Measurements from ENCODE around the gene FILIP1L.

FILIP1L gene

GRCh38 chr3:99938270-99938911, 175.9 kb downstream of the FILIP1L start:
- Histone ChIP-seq H3K9ac (ENCODE audit: low read length) (no peak overlapping the region), H3K36me3 (ENCODE audit: low read length) (no peaks in the 10 kb centered on the region), H3K9me2 (replicated peaks; ENCODE audit: insufficient read depth, low read length) (no peaks in the 10 kb centered on the region), H3K27ac (ENCODE audit: low read depth, low read length) (no peak overlapping the region), H3F3A (ENCODE audit: insufficient read depth) (no peaks in the 10 kb centered on the region), H3K4me2 (ENCODE audit: low read depth, low read length, poor library complexity, severe bottlenecking) (peak overlapping the region; percentile 2), H2AFZ (ENCODE audit: low read depth, low read length, severe bottlenecking) (no peak overlapping the region), H3K27me3 (ENCODE audit: low read length) (no peaks in the 10 kb centered on the region), H3K4me3 (ENCODE audit: insufficient read depth, low read length, poor library complexity, severe bottlenecking) (no peak overlapping the region), H4K20me1 (ENCODE audit: low read depth, low read length) (no peaks in the 10 kb centered on the region), H3K79me2 (ENCODE audit: insufficient read depth, low read length) (no peaks in the 10 kb centered on the region), H3K9me3 (ENCODE audit: insufficient read depth, low read length) (no peaks in the 10 kb centered on the region)
- TF ChIP-seq EZH2phosphoT487 (conservative IDR thresholded peaks at IDR 0.05; ENCODE audit: low read length) = no peak
- TF ChIP-seq, protein P1, sequence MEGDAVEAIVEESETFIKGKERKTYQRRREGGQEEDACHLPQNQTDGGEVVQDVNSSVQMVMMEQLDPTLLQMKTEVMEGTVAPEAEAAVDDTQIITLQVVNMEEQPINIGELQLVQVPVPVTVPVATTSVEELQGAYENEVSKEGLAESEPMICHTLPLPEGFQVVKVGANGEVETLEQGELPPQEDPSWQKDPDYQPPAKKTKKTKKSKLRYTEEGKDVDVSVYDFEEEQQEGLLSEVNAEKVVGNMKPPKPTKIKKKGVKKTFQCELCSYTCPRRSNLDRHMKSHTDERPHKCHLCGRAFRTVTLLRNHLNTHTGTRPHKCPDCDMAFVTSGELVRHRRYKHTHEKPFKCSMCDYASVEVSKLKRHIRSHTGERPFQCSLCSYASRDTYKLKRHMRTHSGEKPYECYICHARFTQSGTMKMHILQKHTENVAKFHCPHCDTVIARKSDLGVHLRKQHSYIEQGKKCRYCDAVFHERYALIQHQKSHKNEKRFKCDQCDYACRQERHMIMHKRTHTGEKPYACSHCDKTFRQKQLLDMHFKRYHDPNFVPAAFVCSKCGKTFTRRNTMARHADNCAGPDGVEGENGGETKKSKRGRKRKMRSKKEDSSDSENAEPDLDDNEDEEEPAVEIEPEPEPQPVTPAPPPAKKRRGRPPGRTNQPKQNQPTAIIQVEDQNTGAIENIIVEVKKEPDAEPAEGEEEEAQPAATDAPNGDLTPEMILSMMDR (IDR thresholded peaks at IDR 0.05; ENCODE audit: insufficient read depth, low read length, poor library complexity, severe bottlenecking) = no peak

GRCh38 chr3:99934975-99935797, 179.1 kb downstream of the FILIP1L start:
- TF ChIP-seq EZH2phosphoT487 (conservative IDR thresholded peaks at IDR 0.05; ENCODE audit: low read length) = no peak
- TF ChIP-seq, protein P1 (IDR thresholded peaks at IDR 0.05; ENCODE audit: insufficient read depth, low read length, poor library complexity, severe bottlenecking) = no peak
- Histone ChIP-seq H3K9me2 (replicated peaks; ENCODE audit: insufficient read depth, low read length) (no peaks in the 10 kb centered on the region), H3K27ac (ENCODE audit: low read depth, low read length) (no peak overlapping the region), H3K79me2 (ENCODE audit: insufficient read depth, low read length) (no peaks in the 10 kb centered on the region), H3K36me3 (ENCODE audit: low read length) (no peaks in the 10 kb centered on the region), H3K27me3 (ENCODE audit: low read length) (no peaks in the 10 kb centered on the region), H3K4me3 (ENCODE audit: insufficient read depth, low read length, poor library complexity, severe bottlenecking) (no peak overlapping the region), H4K20me1 (ENCODE audit: low read depth, low read length) (no peaks in the 10 kb centered on the region), H3F3A (ENCODE audit: insufficient read depth) (no peaks in the 10 kb centered on the region), H3K4me2 (ENCODE audit: low read depth, low read length, poor library complexity, severe bottlenecking) (no peak overlapping the region), H2AFZ (ENCODE audit: low read depth, low read length, severe bottlenecking) (no peak overlapping the region), H3K9me3 (ENCODE audit: insufficient read depth, low read length) (no peaks in the 10 kb centered on the region), H3K9ac (ENCODE audit: low read length) (no peak overlapping the region)

DNA sequence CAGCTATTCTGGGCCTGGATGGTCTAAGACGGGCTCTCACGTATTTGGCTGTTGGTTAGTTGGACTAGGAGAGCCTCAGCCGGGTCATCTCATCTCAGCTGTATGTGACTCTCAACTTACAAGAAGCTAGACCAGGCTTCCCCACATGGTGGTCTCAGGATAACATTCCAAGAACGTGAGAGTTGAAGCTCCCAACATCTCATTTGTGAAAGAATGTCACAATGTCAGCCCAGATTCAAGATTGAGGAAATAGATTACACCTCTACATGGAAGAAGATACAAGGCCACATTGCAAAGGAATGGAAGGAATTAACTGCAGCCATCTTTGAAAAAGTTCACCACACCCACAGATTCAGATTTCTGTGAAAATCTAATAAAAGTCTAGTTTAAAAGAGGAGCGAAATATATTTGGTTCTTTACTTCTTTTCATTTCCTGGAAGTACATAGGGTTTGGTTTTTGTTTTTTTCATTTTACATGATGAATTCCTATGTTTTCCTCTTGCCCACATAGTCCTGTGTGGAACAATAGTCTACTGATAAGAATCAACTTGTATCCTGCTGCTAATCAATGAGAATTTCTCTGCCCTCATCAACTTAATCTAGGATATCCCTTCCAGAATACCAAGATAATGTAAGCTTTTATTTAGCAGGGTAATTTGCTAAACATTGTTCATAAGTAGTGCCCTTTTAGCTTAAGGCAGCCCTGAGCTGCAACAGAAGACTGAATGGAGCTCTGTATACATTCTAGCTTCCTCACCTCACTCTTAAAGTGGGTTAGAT, 180.1 kb downstream of the FILIP1L start:
- Histone ChIP-seq H3K9me3 (ENCODE audit: insufficient read depth, low read length) (no peaks in the 10 kb centered on the region), H3K9me2 (replicated peaks; ENCODE audit: insufficient read depth, low read length) (no peaks in the 10 kb centered on the region), H2AFZ (ENCODE audit: low read depth, low read length, severe bottlenecking) (no peak overlapping the region), H4K20me1 (ENCODE audit: low read depth, low read length) (no peaks in the 10 kb centered on the region), H3K9ac (ENCODE audit: low read length) (no peak overlapping the region), H3K4me2 (ENCODE audit: low read depth, low read length, poor library complexity, severe bottlenecking) (no peak overlapping the region), H3K79me2 (ENCODE audit: insufficient read depth, low read length) (no peaks in the 10 kb centered on the region), H3F3A (ENCODE audit: insufficient read depth) (no peaks in the 10 kb centered on the region), H3K4me3 (ENCODE audit: insufficient read depth, low read length, poor library complexity, severe bottlenecking) (no peak overlapping the region), H3K36me3 (ENCODE audit: low read length) (no peaks in the 10 kb centered on the region), H3K27me3 (ENCODE audit: low read length) (no peaks in the 10 kb centered on the region), H3K27ac (ENCODE audit: low read depth, low read length) (no peak overlapping the region)
- TF ChIP-seq, protein P1 (IDR thresholded peaks at IDR 0.05; ENCODE audit: insufficient read depth, low read length, poor library complexity, severe bottlenecking) = no peak
- TF ChIP-seq EZH2phosphoT487 (conservative IDR thresholded peaks at IDR 0.05; ENCODE audit: low read length) = no peak
